Measurements from ENCODE around the gene SYP.

DNA sequence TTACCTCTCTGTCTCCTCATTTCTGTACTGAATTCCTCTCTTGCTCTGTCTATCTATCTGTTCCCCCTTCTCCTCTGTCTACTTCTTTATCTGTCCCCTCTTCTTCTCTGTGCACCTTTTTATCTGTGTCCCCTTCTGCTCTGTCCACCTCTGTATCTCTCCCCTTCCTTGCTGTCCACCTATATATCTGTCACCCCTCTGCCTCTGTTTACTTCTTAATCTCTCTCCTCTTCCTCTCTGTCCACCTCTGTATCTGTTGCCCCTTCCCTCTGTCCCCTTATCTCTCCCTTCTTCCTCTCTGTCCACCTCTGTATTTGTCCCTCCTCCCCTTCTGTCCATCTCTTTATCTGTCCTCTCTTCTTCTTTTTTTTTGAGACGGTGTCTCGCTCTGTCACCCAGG is 44.2 kb upstream of the SYP start:
- TF ChIP-seq, protein P1, sequence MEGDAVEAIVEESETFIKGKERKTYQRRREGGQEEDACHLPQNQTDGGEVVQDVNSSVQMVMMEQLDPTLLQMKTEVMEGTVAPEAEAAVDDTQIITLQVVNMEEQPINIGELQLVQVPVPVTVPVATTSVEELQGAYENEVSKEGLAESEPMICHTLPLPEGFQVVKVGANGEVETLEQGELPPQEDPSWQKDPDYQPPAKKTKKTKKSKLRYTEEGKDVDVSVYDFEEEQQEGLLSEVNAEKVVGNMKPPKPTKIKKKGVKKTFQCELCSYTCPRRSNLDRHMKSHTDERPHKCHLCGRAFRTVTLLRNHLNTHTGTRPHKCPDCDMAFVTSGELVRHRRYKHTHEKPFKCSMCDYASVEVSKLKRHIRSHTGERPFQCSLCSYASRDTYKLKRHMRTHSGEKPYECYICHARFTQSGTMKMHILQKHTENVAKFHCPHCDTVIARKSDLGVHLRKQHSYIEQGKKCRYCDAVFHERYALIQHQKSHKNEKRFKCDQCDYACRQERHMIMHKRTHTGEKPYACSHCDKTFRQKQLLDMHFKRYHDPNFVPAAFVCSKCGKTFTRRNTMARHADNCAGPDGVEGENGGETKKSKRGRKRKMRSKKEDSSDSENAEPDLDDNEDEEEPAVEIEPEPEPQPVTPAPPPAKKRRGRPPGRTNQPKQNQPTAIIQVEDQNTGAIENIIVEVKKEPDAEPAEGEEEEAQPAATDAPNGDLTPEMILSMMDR (IDR thresholded peaks at IDR 0.05), result no peak
- TF ChIP-seq POLR2A (IDR thresholded peaks at IDR 0.05), result no peak
- no peak for TF ChIP-seq EP300 (IDR thresholded peaks at IDR 0.05)

Data from ovary (tissue), 3 donors.